Eye (tissue), 1 donor: Measurements from ENCODE around the gene CORO6.
A peak's percentile ranks its signal among the peaks of the same experiment; 100 is the strongest.

Experiments used
- DNase-seq: peaks from one replicate; pipeline ENCODE4 v3.0.0-alpha.2; 2015

CORO6 gene

GRCh38 chr17:29589524-29590410 lies 32.9 kb downstream of the CORO6 start, which contains the start of gene GIT1:
Gene GIT1 (minus strand): TSS chr17:29589648. CDS start chr17:29589378, 270 bp downstream.
- peak; percentile 94 for DNase-seq

- DNase-seq: peak; percentile 63
These were observed 33.9 kb downstream of the CORO6 start for GRCh38 chr17:29588562-29589411.

GRCh38 chr17:29588017-29588561 lies 34.6 kb downstream of the CORO6 start:
- no peak for DNase-seq

GRCh38 chr17:29587591-29587990 lies 35.1 kb downstream of the CORO6 start:
- no peak for DNase-seq

- no peak for DNase-seq
These were observed 35.8 kb downstream of the CORO6 start for GRCh38 chr17:29586676-29587469.

GRCh38 chr17:29585080-29585751 lies 37.5 kb downstream of the CORO6 start:
- no peak for DNase-seq

- peak; percentile 30 for DNase-seq
These were observed 38.1 kb downstream of the CORO6 start for GRCh38 chr17:29584452-29585079.

GRCh38 chr17:29583324-29584248 lies 39.1 kb downstream of the CORO6 start:
- DNase-seq: peak; percentile 23

- no peak for DNase-seq
These were observed 39.9 kb downstream of the CORO6 start for GRCh38 chr17:29582772-29583171.

- no peak for DNase-seq
These were observed 40.4 kb downstream of the CORO6 start for GRCh38 chr17:29582254-29582765.

- DNase-seq: no peak
These were observed 41.0 kb downstream of the CORO6 start for GRCh38 chr17:29581583-29582253.

- DNase-seq: peak; percentile 91
These were observed 42.6 kb downstream of the CORO6 start for GRCh38 chr17:29579866-29580771.

- DNase-seq: no peak
These were observed 43.9 kb downstream of the CORO6 start for GRCh38 chr17:29578626-29579485.

GRCh38 chr17:29577385-29578211 lies 45.1 kb downstream of the CORO6 start:
- DNase-seq: no peak

- no peak for DNase-seq
These were observed 45.7 kb downstream of the CORO6 start for GRCh38 chr17:29577001-29577370.
